Measurements from ENCODE around the gene CD24.

DNA sequence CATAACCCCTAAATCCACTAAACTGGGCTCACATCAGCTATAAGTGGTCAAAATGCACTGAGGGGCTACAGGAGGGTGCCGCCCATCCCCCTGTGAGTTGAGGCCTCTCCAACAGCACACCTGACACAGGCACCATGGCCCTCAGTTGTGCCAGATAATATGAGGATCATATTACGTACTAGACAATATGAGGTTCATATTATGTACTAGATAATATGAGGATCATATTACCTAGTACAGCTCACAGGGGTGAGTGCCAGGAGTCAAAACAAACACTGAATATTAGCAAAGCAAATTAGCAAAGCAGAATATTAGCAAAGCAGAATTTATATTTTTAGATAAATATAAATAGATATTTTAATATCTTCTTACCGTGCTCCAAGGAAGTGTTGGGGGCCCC, 35.3 kb downstream of the CD24 start:
- no peak for TF ChIP-seq TAF1 (conservative IDR thresholded peaks at IDR 0.05)
- no peak for TF ChIP-seq CTCF (IDR thresholded peaks at IDR 0.05; ENCODE audit: low read depth, low read length, missing input control)
- TF ChIP-seq RAD21 (IDR thresholded peaks at IDR 0.05) = no peak
- TF ChIP-seq, protein P1, sequence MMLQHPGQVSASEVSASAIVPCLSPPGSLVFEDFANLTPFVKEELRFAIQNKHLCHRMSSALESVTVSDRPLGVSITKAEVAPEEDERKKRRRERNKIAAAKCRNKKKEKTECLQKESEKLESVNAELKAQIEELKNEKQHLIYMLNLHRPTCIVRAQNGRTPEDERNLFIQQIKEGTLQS (IDR thresholded peaks at IDR 0.05) = no peak
- TF ChIP-seq, protein P2, sequence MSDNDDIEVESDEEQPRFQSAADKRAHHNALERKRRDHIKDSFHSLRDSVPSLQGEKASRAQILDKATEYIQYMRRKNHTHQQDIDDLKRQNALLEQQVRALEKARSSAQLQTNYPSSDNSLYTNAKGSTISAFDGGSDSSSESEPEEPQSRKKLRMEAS (IDR thresholded peaks at IDR 0.05) = no peak
- TF ChIP-seq NR2F2 (IDR thresholded peaks at IDR 0.05) = no peak
- TF ChIP-seq, protein P3, sequence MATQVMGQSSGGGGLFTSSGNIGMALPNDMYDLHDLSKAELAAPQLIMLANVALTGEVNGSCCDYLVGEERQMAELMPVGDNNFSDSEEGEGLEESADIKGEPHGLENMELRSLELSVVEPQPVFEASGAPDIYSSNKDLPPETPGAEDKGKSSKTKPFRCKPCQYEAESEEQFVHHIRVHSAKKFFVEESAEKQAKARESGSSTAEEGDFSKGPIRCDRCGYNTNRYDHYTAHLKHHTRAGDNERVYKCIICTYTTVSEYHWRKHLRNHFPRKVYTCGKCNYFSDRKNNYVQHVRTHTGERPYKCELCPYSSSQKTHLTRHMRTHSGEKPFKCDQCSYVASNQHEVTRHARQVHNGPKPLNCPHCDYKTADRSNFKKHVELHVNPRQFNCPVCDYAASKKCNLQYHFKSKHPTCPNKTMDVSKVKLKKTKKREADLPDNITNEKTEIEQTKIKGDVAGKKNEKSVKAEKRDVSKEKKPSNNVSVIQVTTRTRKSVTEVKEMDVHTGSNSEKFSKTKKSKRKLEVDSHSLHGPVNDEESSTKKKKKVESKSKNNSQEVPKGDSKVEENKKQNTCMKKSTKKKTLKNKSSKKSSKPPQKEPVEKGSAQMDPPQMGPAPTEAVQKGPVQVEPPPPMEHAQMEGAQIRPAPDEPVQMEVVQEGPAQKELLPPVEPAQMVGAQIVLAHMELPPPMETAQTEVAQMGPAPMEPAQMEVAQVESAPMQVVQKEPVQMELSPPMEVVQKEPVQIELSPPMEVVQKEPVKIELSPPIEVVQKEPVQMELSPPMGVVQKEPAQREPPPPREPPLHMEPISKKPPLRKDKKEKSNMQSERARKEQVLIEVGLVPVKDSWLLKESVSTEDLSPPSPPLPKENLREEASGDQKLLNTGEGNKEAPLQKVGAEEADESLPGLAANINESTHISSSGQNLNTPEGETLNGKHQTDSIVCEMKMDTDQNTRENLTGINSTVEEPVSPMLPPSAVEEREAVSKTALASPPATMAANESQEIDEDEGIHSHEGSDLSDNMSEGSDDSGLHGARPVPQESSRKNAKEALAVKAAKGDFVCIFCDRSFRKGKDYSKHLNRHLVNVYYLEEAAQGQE (IDR thresholded peaks at IDR 0.05) = no peak
- no peak for TF ChIP-seq FOXA1 (IDR thresholded peaks at IDR 0.05)
- no peak for TF ChIP-seq GABPA (IDR thresholded peaks at IDR 0.05 in 1 of 2, conservative IDR thresholded peaks at IDR 0.05 in 1 of 2)
- no peak for TF ChIP-seq YY1 (IDR thresholded peaks at IDR 0.05)
- no peak for TF ChIP-seq SP1 (IDR thresholded peaks at IDR 0.05)
- TF ChIP-seq, protein P4, sequence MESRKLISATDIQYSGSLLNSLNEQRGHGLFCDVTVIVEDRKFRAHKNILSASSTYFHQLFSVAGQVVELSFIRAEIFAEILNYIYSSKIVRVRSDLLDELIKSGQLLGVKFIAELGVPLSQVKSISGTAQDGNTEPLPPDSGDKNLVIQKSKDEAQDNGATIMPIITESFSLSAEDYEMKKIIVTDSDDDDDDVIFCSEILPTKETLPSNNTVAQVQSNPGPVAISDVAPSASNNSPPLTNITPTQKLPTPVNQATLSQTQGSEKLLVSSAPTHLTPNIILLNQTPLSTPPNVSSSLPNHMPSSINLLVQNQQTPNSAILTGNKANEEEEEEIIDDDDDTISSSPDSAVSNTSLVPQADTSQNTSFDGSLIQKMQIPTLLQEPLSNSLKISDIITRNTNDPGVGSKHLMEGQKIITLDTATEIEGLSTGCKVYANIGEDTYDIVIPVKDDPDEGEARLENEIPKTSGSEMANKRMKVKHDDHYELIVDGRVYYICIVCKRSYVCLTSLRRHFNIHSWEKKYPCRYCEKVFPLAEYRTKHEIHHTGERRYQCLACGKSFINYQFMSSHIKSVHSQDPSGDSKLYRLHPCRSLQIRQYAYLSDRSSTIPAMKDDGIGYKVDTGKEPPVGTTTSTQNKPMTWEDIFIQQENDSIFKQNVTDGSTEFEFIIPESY (IDR thresholded peaks at IDR 0.05) = no peak
- TF ChIP-seq HNF4A (conservative IDR thresholded peaks at IDR 0.05) = no peak
- no peak for TF ChIP-seq EGR1 (IDR thresholded peaks at IDR 0.05; ENCODE audit: low read depth in 2 of 2)

Data from liver (tissue), 3 donors.